GM18517 (cell line): ENCODE results near the gene NEURL4.
A peak's percentile ranks its signal among the peaks of the same experiment; 100 is the strongest.

ENCODE experiments used
- ATAC-seq: cut with Tn5 transposase; IDR thresholded peaks from one replicate; pipeline ENCODE4 v1.9.1; 2021; ENCODE audit warnings: mild to moderate bottlenecking, moderate library complexity; ENCODE audit not compliant: unreplicated experiment

Gene NEURL4

DNA sequence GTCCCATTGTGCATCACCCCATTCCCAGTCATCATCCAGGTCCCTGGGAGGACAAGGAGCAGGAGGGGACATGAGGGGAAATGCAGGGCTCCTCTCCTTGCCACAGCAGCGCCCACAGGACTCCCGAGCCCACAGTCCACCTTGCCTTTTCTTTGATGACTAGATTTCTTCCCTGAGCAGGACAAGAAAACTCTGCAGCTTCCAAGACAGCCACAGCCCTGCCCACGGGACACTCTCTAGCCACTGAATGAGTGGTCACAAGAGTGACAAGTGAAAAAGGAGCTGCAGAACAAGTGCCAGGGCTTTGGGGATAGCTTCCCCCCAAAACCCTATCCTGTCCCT lies 4.7 kb downstream of the NEURL4 start:
- no peak for ATAC-seq

DNA sequence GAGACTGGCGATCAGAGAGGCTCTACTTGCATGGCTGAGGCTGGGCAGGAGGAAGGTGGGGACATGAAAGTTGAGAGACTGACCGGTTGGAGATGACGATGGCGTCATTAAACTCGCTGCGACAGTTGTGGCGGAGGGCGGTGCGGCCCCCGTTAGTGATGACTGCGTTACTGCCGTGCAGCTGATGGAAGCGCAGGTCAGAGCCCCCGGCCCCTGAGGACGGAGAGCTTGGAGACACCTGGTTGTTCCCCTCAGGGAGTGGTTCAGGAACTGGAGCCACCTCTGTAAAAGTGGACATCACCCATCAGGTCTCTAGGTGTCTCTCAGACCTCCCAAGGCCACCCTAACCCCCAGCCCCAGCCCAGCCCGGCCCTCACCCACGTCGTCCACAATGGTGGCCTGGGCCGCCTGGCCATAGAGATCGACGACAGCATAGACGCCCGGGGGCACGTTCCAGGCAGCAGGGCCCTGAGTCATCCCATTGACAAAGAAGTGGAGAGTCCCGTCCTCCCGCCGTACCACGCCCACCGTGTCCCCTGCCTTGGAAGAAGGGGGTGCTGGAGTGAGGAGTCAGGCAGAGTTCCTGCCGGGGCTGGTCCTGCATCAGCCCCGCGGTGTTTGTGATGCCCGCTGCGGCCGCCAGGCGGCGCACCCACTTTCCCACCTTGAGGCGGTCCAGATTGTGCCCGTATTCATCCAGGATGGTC lies 5.3 kb downstream of the NEURL4 start:
- no peak for ATAC-seq

- ATAC-seq: no peak
Observed at GRCh38 chr17:7322520-7323194, 6.5 kb downstream of the NEURL4 start.

DNA sequence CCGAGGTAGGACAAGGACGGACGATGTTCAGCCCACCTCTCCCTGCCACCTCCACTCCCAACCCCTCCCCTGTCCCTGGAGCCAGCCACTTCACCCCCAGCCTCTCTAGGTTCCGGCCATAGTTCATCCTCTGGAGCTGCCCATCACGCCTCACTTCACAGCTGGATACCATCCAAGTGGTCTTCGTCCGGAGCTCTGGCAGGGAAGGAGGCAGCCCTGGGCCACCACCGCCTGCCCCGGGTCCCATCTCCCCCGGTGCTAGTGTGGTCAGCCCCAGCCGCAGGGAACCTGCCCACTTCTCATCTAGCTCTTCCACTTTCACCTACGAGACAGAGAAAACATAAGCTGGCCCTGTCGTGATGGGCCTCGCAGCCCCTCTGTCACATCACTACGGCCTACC lies 7.7 kb downstream of the NEURL4 start:
- no peak for ATAC-seq

- no peak for ATAC-seq
Observed at GRCh38 chr17:7318121-7318860, 10.8 kb downstream of the NEURL4 start.

- no peak for ATAC-seq
Observed at GRCh38 chr17:7317161-7317803, 11.9 kb downstream of the NEURL4 start.

- no peak for ATAC-seq
Observed at GRCh38 chr17:7315570-7316235, 13.4 kb downstream of the NEURL4 start.

- ATAC-seq: peak; percentile 61
Observed at GRCh38 chr17:7314719-7315569, 14.2 kb downstream of the NEURL4 start, which contains the start of gene GPS2. Gene GPS2, minus strand, starts transcription at chr17:7315360. Its CDS starts 308 bp downstream, at chr17:7315052.

- ATAC-seq: no peak
Observed at GRCh38 chr17:7313890-7314718, 15.0 kb downstream of the NEURL4 start.

GRCh38 chr17:7313088-7313889 lies 15.8 kb downstream of the NEURL4 start:
- ATAC-seq: no peak

DNA sequence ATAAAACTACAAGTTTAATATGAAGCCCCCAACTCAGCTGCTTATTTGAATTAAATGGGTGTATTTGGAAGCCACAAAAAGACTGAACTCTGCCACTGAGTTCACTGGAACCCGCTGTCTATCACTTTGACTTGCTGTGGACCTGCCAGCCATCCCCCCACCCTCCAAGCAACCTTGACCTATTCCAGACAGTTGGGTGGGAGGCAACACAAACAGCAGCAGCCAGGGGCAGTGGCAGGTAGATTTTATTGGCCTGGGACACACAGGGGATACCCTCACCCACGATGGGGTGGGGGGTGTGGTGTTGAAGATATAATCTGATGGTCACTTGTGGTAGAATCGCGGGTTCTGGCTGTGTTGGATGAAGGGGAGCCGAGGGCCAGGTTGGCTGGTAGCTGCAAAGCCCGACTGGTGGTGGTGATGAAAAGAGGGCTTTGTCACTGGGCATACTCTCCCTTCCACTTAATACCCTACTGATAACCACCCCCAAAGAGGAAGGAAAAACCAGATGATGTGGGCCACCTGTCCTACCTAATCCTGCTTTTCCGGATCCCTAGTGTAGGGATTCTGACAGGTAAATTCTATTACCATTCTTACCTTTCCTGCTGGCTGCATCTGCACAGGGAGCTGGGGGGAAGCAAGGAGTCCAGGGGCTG lies 16.6 kb downstream of the NEURL4 start:
- no peak for ATAC-seq

DNA sequence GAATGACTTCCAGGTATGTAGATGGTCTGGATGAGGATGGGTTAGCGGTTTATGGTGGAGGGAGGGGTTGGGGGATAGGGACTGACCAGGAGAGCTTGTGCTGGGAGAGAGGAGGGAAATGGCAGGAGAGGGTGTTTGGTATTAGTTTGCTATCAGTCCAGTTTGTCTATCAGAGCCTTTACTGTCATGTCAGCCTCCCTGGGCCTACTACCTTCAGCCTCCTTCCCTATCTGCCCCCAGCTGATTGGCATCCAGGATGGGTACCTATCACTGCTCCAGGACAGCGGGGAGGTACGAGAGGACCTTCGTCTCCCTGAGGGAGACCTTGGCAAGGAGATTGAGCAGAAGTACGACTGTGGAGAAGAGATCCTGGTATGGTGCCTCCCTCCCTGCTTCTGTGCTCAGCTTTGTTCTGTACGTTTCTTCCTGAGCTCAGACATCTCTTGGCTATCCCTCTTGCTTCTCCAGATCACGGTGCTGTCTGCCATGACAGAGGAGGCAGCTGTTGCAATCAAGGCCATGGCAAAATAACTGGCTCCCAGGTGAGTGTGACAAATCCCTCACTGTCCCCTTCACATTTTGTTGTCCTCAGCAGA lies 17.9 kb downstream of the NEURL4 start:
- ATAC-seq: no peak

DNA sequence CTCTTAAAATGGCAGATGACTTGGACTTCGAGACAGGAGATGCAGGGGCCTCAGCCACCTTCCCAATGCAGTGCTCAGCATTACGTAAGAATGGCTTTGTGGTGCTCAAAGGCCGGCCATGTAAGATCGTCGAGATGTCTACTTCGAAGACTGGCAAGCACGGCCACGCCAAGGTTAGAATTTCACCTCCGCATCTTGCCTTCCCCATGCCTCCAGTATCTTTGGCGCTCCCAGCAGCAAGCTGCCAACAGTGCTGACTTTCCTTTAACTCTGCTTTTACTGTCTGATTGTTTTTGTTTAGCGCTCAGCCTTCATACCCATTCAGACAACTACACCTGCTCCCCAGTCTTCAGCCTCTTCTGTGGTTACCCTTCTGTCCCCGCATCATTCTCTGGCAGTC lies 19.5 kb downstream of the NEURL4 start:
- ATAC-seq: no peak

GRCh38 chr17:7308625-7309433 lies 20.3 kb downstream of the NEURL4 start:
- no peak for ATAC-seq

DNA sequence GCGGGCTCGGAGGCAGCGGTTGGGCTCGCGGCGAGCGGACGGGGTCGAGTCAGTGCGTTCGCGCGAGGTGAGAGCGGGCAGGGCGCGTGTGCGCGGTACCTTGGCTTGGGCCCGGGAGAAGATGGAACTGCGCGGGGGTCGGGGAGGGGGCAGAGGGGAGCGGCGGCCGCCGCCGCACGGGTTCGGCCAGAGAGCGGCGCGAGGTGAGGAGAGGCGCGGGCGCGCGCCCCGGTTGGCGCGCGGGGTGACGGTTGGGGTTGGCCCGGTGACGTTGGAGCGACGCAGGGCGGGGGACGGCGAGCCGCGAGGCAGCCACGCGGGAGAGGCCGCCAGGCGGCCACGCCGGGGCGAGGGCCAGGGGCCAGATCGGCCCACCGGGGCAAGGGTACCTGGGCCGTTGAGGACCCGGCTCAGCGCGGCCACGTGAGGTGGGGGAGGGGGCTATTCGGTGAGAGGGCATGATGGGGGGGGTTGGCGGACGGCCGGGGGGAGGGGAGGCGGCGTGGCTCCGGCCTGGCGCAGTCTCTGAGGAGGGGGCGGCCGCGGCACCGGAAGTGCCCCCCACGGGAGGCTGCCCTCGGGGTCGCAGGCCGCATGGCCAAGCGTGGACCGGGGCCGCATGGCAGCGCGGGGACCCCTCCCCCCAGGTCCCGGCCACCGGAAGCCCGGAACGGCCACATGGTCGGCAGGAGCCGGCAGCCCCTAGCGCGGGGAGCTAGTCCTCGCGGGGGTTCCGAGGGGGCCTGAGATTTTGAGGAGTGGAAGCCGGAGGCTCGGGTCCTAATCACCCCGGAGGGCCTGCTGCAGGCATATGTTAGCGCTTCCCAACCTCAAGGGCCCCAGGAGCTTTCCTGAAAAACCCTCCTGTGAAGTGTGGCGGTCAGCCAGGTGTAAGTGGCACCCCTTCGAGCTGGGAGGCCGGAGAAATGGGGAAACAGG lies 21.2 kb downstream of the NEURL4 start:
- ATAC-seq: no peak
